ENCODE measurements around the gene FRAT1. TPM values are rescaled to one million over a fixed set of nuclear protein-coding genes. Genes with fewer than 3 reads are reported as not detected.

Gene FRAT1
- total RNA-seq, 1 donor from 2014 or later = 3.9 TPM

DNA sequence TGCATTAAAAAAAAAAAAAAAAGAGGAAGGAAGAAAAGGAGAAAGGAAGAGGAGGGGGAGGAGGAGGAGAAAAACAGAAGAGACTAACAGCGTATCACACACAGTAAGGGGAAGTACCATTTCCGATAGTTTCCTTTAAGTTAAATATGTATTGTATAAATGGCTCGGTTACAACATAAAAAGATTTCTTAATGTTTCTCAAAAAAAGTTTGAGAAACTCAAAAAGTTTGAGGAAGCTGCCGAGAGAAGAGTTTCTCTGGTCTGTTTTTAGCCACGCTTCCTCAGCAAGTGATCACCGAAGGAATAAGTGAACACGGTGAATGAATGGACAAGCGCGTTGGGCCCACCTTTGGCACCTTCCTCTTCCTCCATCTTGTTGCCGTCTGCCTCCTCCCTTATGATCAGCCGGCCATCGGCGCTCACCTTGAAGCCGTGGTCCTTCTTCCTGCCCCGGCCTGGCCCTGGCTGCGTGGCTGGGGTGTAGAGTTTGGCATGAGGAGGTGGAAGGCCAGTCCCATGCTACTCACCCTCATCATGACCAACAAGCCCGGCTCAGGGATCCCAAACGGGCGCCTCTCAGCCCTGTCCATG, 46.8 kb downstream of the FRAT1 start:
- DNase-seq (ENCODE audit: low read depth in 2 of 2) = no peak

DNA sequence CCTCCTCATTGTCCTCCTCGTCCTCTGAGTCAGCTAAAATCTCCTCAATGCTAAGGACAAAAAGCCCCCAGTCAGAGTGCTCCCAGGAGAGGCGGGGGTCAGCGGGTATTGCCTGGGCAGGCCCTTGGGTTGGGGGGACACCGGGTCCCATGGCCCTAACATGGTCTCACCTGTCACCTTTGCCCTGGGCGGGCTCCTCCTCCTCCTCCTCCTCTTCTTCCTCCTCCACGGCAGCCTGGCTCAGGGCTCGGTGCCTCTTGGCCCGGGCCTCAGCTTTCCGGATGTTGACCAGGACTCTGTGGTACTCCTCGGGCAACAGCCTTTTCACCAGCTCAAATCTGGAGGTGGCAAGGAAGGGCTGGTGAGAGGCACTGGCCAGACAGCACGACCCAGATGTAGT, 47.5 kb downstream of the FRAT1 start:
- DNase-seq (ENCODE audit: low read depth in 2 of 2) = no peak

DNA sequence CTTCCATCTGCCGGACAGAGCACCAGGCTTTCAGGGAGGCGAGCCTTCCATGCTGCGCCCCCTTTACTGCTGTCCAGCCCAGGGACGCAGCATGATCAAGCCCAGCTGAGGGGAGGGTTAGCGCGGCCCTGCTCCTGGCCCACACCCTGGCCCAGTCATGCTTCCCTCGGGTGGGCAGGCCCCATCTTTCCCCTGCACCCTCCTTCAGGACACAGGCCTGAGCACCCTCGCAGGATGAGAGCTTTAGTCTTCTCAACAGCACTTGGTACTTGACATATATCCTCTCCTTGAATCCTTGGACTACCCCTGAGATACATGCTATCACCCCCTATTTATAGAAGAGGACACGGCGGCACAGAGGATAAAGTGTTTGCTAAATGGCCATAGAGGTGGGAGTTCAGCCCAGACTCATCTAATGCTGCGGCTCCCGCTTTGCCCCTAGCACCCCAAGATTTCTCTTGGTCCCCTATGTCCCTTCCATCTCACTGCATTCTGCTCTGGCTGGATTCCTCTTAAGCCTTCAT, 48.1 kb downstream of the FRAT1 start:
- no peak for DNase-seq (ENCODE audit: low read depth in 2 of 2)

Other genes with a start within 250 kb of the FRAT1 start
- gene SLIT1, start 133.3 kb upstream of the FRAT1 start, total RNA-seq = under 0.01 TPM in 1 of 2 replicates, not detected in the other
- gene ARHGAP19, start 26.6 kb upstream of the FRAT1 start, total RNA-seq = 10.5 and 11.7 TPM in 2 replicates
- gene FRAT2, start 15.5 kb downstream of the FRAT1 start, total RNA-seq = 10.1 and 11.8 TPM in 2 replicates
- gene RRP12, start 82.1 kb downstream of the FRAT1 start, total RNA-seq = 10.2 and 10.4 TPM in 2 replicates
- gene PGAM1, start 106.9 kb downstream of the FRAT1 start, total RNA-seq = 241 and 263 TPM in 2 replicates
- 23.1 and 23.9 TPM in 2 replicates for gene EXOSC1, start 126.7 kb downstream of the FRAT1 start, total RNA-seq
- gene ZDHHC16, start 126.9 kb downstream of the FRAT1 start, total RNA-seq = 28.0 and 32.0 TPM in 2 replicates
- gene MMS19, start 179.2 kb downstream of the FRAT1 start, total RNA-seq = 55.3 and 56.8 TPM in 2 replicates
- 45.1 and 62.6 TPM in 2 replicates for gene UBTD1, start 179.7 kb downstream of the FRAT1 start, total RNA-seq

All from dermis microvascular lymphatic vessel endothelial cell (primary cell).